ENCODE data around the gene ZEB2.

ZEB2 gene

DNA sequence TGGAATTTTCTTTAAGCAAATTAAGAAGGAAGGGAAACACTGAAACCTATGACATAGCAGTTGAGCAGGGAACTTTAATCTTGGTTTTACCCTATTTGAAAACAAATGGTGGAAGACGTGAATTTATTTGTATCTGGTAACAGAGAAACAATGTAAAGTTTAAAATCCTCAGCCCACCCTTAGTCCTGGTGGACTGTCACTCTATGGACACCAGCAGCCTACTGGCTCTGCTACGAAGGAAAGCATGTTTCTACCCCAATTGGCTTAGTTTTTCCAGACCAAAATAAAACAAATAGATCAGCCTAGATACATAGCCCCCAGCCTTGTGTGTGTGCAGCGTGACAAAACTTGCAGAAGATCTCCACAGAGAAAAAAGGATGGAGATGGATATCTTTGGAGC, 7.4 kb downstream of the ZEB2 start:
- DNase-seq = no peak

DNA sequence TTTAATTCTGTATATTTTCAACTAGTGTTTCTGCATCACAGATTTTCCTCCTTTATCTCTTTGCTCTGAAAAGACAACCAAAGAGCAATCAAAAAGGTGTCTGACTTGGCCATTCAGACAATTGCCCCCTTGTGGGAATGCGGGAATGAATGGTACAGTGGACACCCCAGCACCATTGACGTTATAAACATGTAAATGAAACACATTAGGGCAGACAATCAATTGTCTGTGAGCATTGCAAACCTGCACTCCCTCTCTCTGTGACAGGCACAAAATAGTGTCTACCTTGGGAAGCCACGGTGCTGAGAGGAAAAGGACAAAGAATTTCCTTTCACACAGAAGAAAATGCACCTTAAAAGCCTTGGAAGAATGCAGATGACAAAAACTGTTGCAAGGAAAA, 8.0 kb downstream of the ZEB2 start:
- no peak for DNase-seq

GRCh38 chr2:144511226-144511810, 8.6 kb downstream of the ZEB2 start:
- no peak for DNase-seq

- no peak for DNase-seq
Measured at GRCh38 chr2:144510294-144510991, 9.5 kb downstream of the ZEB2 start.

GRCh38 chr2:144509879-144510221, 10.1 kb downstream of the ZEB2 start:
- no peak for DNase-seq

DNA sequence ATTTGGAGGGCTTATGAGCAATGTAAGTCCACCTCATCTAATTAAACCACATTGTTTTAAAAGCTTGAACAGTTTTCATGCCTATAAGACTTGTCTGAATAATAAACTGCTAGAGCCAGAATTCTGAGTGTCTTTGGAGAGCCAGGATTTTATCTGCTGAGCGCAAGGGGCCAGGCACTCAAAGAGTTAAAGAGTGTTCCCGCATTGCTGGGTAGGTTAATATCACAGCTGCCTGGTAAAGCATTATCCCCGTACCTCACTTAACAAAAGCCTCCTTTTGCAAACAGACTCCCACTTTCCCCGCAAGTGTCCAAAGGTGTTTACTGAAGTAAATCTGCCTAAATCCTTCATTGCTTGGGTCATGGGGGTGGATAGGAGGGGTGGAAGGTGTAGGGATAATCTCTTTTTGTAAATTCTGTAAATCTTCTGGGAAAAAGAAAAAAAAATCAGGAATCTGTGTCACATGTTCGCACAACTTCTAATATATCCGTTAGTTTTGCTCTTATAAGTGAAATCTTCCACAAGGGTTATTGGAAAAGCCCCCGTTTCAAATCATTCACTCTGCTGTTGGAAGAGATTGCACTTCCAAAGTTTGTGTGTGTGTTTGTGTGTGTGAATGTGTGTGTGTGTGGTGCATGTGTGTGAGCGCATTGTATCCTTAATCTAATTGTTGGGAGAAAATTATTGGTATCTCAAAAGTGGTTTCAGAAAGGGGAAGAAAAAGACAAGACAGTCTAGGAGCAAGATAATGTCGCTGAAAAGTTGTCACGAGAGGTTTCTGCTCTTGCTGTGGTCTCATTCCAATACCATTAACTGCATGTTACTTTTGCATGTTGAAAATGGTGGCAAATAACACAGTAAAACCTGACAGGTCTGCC, 10.7 kb downstream of the ZEB2 start:
- no peak for DNase-seq

DNA sequence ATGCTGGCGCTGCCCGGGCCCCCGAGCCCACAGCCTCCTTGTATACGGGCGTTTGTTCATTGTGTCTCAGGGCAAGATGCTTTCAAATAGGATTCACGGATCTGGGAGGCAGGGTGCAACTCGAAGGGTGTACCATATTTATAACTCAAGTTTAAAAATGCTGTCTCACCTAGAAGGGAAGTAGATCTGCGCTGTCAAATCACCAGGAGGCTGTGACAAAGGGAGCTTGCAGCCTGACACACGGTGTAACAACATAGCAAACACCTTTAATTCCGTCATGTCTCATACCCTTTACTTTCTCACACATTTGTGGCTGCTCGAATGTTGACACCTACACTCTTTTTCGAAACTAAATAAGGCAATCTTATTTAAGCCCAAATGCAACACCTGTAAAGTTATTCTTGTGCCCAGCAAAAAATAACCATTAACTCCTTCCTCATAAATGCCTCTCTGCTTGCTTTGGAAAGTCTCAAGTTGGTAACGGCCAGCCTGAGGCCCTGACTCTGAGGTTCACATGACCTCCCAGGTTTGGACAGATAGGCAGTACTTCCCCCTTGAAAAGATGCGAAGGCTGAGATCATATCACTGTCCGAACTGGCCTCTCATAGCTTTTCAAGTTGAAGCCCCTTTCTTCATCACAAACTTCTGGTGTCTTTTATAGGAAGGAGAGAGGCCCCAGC, 11.6 kb downstream of the ZEB2 start:
- no peak for DNase-seq

- no peak for DNase-seq
Measured at GRCh38 chr2:144507441-144508171, 12.3 kb downstream of the ZEB2 start.

DNA sequence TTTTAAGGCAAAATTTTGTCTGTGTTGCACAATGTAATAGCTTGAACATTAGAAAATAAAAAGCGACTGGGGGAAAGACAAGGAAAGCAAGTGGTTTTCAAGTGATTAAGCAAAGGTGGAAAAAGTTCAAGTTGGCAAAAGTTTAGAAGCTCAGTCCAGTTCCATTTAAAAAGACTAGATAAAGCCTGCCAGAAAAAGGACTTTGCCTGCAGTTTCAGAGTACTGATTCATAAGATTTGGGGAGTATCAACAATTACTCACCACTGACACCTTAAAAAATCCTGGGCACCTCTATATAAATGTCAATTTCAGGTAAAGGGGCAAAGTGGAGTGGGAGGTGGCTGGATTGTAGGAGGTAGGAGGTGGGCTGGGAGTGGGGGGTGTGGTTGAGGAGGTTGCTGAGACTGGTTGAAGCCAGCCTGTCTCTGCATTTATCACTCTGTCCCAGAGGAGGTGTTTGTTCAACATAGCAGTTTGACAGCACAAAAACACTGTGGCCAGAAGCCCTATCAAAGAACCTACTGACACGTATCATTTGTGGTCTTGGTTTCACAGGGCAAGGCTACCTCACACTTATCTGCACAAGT, 14.6 kb downstream of the ZEB2 start:
- no peak for DNase-seq

DNA sequence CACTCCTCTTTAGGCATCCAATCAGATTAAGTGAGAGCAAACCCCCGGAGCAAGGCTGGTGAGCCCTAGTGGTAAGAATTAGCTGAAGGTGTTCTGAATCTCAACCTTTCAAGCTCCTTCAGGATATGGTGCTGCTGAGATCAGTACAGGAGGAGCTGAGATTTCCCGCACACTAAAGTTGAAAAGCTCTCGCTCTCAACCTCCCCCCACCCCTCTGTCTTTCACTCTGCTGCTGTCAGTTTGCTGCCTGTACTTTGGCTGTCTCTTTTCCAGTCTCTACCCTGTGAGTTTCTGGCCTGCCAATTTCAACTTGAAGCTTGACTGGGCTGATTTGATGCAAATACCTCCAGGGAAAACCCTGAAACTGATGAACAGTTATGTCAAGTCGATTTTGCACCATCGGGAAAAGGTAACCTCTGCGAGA, 15.7 kb downstream of the ZEB2 start:
- DNase-seq = no peak

DNA sequence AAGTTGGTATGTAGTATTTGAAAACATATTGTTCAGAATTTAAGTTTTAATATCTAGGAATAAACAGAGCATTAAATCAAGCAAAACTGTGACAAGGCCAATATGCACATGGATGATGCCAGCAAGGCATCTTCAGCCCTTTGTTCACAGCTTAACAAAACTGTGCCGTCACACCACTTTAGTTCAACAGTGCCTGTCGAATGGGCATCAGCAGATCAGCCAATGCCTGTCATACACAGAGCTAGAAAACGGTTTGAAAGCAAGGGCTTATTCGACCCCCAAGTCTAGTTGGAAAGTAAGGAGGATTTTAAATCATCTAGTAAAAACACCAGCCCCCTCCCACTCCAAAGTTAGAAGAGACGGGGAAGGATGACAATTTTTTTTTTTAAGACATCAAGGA, 16.7 kb downstream of the ZEB2 start:
- no peak for DNase-seq

- DNase-seq = no peak
Measured at GRCh38 chr2:144502369-144502768, 17.6 kb downstream of the ZEB2 start.

DNA sequence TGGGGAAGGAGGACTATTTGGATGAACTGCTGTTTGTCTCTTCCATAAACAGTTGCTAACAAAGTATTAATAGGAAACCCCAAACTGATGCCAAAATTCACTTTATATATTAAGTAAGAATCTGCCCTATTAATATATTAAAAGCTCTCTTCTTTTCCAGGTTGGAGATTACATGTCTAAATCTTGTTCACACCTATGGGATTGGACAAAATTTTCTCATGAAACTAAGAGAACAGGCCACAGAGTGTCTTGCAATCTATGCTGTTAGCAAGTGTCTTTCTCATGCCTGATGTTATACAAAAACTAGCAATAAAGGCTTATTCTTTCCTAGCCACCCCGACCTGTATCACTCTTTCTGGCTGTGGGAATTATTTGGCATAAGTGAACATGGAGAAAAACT, 18.3 kb downstream of the ZEB2 start:
- no peak for DNase-seq

DNA sequence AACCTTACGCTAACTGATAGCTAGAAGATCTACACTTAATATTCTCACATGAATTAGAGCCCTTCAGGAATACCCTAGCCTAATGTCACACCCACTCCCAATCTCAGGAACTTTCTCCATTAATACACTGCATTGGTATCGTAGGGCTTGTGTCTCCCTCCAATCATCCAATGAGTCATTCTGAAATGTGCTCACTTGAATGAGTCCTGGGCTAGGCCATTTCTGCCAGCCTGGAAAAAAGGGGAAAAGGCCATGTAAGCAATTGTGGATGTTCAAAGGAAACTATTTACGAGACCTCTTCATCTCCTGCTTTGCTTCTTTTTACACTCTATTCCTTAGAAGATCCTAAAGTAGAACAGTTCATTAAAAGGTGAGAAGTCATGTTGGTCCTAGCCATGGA, 18.8 kb downstream of the ZEB2 start:
- DNase-seq = no peak

- no peak for DNase-seq
Measured at GRCh38 chr2:144500563-144500962, 19.4 kb downstream of the ZEB2 start.

GRCh38 chr2:144498277-144498676, 21.6 kb downstream of the ZEB2 start:
- no peak for DNase-seq

- no peak for DNase-seq
Measured at GRCh38 chr2:144496977-144497598, 22.8 kb downstream of the ZEB2 start.

- no peak for DNase-seq
Measured at GRCh38 chr2:144496092-144496976, 23.6 kb downstream of the ZEB2 start.

- no peak for DNase-seq
Measured at GRCh38 chr2:144495227-144496091, 24.5 kb downstream of the ZEB2 start.

All from NCI-H748 treated with DMSO at 0.1 percent for 48 hours (cell line).